Esophagus muscularis mucosa (tissue), 4 donors: ENCODE results near the gene GGT5.

ENCODE experiments used
- CTCF ChIP-seq, 3 experiments: fragments of 200-600 bp in 2 of 3; fragments of 450-650 bp in 1 of 3; sonication (generic) in 2 of 3; IDR thresholded peaks; one replicate each; pipeline ENCODE4 v1.5.1; 2017 to 2019; ENCODE audit warnings: antibody characterized with exemption in 3 of 3, mild to moderate bottlenecking in 2 of 3, moderate library complexity in 1 of 3
- EP300 ChIP-seq: sonication (generic); formaldehyde crosslinking; IDR thresholded peaks from one replicate; pipeline ENCODE4 v1.6.1; 2017; ENCODE audit warnings: antibody characterized with exemption
- POLR2A ChIP-seq: fragments of 450-650 bp; IDR thresholded peaks from one replicate; pipeline ENCODE4 v1.6.1; 2017; ENCODE audit warnings: antibody characterized with exemption, moderate library complexity, mild to moderate bottlenecking, low read depth
- POLR2AphosphoS5 ChIP-seq, 2 donors: sonication (generic); formaldehyde crosslinking; IDR thresholded peaks; one replicate each; pipeline ENCODE4 v1.6.1; 2017; ENCODE audit warnings: antibody characterized with exemption in 2 of 2

GRCh38 chr22:24233816-24234215 lies 11.1 kb downstream of the GGT5 start:
- TF ChIP-seq CTCF (IDR thresholded peaks at IDR 0.05) (no peak), EP300 (no peak), POLR2AphosphoS5 (IDR thresholded peaks at IDR 0.05) (no peak), POLR2A (no peak)
